Thyroid gland (tissue), 4 donors: ENCODE measurements around the gene NR6A1. TPM values are rescaled to one million over a fixed set of nuclear protein-coding genes. Genes with fewer than 3 reads are reported as not detected.

Source experiments
- DNase-seq, 2 donors: peaks; one replicate each; pipeline ENCODE4 v3.0.0-alpha.2; 2019
- H3K27ac ChIP-seq, 3 donors: fragments of 200-600 bp; sonication (generic); 1 replicate in 2 of 3; 2 replicates in 1 of 3; pipeline ENCODE4 v1.5.1; 2016 to 2019; ENCODE audit warnings: mild to moderate bottlenecking in 1 of 3, moderate library complexity in 1 of 3
- H3K27me3 ChIP-seq: fragments of 200-600 bp; sonication (generic); one replicate; pipeline ENCODE4 v1.5.1; 2019
- H3K36me3 ChIP-seq, 2 donors: fragments of 200-600 bp; sonication (generic); one replicate each; pipeline ENCODE4 v1.5.1; 2016 to 2019
- H3K4me1 ChIP-seq, 2 donors: fragments of 200-600 bp; sonication (generic); one replicate each; pipeline ENCODE4 v1.5.1; 2017 to 2019
- H3K4me3 ChIP-seq, 3 donors: fragments of 200-600 bp; sonication (generic); replicated peaks in 1 of 3; 1 replicate in 2 of 3; 2 replicates in 1 of 3; pipeline ENCODE4 v1.5.1; 2016; ENCODE audit warnings: mild to moderate bottlenecking in 1 of 3
- H3K9me3 ChIP-seq: fragments of 200-600 bp; sonication (generic); one replicate; pipeline ENCODE4 v1.5.1; 2017
- POLR2A ChIP-seq, 2 donors: fragments of 450-650 bp; IDR thresholded peaks; one replicate each; pipeline ENCODE4 v1.6.1; 2017; ENCODE audit warnings: antibody characterized with exemption in 2 of 2, mild to moderate bottlenecking in 2 of 2, moderate library complexity in 1 of 2
- WGBS, 2 donors: methylation state at CpG; one replicate each; pipeline ENCODE4 v1.1.5; 2017; 5-methylcytosine and 5-hydroxymethylcytosine counted together
- intact Hi-C: fragments of 100-400 bp; cut with DNase I; formaldehyde crosslinking; loops from one replicate; pipeline ENCODE4 v1.15.1; 2023
- total RNA-seq, 4 donors: library from RNA; depleted of rRNA; stranded (reverse); fragments of >200 nt; gene quantifications; one replicate each; pipeline ENCODE4 v1.2.3, GENCODE V29; 2016
- TF ChIP-seq, protein P1 (sequence below), 6 experiments: fragments of 200-600 bp in 3 of 6; fragments of 450-650 bp in 3 of 6; sonication (generic) in 3 of 6; IDR thresholded peaks; one replicate each; pipeline ENCODE4 v1.5.1; 2016 to 2019; ENCODE audit warnings: antibody characterized with exemption in 6 of 6, mild to moderate bottlenecking in 2 of 6, inconsistent platforms in 1 of 6, moderate library complexity in 1 of 6

The NR6A1 gene
- total RNA-seq, 4 donors from 2014 or later: 15.3 to 25.0 (median 19.3) TPM

DNA sequence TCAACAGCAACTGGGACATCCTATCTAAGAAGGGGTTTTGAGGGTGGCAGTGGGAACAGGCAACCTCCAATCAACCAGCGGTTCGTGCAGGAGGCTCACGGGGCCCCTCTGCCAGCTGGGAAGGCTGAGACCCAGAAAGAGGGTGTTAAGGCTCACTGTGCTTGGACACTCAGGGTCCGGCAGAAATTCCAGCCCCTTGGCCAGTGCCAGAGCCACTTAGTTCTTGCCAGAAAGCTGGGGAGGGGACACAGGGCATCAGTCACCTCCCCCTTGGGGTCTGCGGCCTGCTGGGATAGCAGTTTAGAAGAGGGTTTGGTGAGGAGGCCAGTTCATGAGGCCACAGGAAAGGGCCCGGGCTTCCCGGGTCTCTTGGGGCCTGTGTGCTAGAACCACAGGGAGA, 300.4 kb downstream of the NR6A1 start:
- 69 to 83% methylated on average over 3 to 4 of the region's 7 CpGs for WGBS, 2 donors
- no peak for DNase-seq
- intact Hi-C loops: no loop called here
- Histone ChIP-seq H3K36me3 (no peaks in the 10 kb centered on the region), H3K27me3 (no peaks in the 10 kb centered on the region), H3K4me1 (no peaks in the 10 kb centered on the region), H3K27ac (no peak overlapping the region), H3K4me3 (no peak overlapping the region), H3K9me3 (no peaks in the 10 kb centered on the region)
- TF ChIP-seq, protein P1, sequence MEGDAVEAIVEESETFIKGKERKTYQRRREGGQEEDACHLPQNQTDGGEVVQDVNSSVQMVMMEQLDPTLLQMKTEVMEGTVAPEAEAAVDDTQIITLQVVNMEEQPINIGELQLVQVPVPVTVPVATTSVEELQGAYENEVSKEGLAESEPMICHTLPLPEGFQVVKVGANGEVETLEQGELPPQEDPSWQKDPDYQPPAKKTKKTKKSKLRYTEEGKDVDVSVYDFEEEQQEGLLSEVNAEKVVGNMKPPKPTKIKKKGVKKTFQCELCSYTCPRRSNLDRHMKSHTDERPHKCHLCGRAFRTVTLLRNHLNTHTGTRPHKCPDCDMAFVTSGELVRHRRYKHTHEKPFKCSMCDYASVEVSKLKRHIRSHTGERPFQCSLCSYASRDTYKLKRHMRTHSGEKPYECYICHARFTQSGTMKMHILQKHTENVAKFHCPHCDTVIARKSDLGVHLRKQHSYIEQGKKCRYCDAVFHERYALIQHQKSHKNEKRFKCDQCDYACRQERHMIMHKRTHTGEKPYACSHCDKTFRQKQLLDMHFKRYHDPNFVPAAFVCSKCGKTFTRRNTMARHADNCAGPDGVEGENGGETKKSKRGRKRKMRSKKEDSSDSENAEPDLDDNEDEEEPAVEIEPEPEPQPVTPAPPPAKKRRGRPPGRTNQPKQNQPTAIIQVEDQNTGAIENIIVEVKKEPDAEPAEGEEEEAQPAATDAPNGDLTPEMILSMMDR (IDR thresholded peaks at IDR 0.05): no peak
- no peak for TF ChIP-seq POLR2A (IDR thresholded peaks at IDR 0.05)

DNA sequence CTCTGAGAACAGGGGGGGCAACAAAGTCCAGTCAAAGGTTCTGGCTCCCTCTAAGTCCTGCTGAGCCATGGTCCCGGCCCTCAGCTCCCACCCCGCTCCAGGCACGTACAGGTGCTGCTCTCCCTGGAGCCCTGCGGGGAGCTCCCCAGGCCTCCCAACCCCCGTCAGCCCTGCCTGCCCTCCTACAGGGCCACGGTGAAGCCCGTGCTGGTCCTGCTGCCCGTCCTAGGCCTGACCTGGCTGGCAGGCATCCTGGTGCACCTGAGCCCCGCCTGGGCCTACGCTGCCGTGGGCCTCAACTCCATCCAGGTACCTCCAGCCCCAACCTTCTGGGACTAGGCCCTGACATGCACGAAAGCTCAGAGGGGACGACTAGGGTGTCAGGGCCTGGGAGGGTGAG, 300.8 kb downstream of the NR6A1 start:
- WGBS, 2 donors: 83 to 88% methylated on average over 3 to 12 of the region's 13 CpGs
- DNase-seq: no peak
- Histone ChIP-seq H3K4me3 (no peak overlapping the region), H3K27ac (no peak overlapping the region), H3K27me3 (no peaks in the 10 kb centered on the region), H3K9me3 (no peaks in the 10 kb centered on the region), H3K4me1 (no peaks in the 10 kb centered on the region), H3K36me3 (no peaks in the 10 kb centered on the region)
- TF ChIP-seq, protein P1 (IDR thresholded peaks at IDR 0.05): no peak
- TF ChIP-seq POLR2A (IDR thresholded peaks at IDR 0.05): no peak
- intact Hi-C loops: no loop called here

DNA sequence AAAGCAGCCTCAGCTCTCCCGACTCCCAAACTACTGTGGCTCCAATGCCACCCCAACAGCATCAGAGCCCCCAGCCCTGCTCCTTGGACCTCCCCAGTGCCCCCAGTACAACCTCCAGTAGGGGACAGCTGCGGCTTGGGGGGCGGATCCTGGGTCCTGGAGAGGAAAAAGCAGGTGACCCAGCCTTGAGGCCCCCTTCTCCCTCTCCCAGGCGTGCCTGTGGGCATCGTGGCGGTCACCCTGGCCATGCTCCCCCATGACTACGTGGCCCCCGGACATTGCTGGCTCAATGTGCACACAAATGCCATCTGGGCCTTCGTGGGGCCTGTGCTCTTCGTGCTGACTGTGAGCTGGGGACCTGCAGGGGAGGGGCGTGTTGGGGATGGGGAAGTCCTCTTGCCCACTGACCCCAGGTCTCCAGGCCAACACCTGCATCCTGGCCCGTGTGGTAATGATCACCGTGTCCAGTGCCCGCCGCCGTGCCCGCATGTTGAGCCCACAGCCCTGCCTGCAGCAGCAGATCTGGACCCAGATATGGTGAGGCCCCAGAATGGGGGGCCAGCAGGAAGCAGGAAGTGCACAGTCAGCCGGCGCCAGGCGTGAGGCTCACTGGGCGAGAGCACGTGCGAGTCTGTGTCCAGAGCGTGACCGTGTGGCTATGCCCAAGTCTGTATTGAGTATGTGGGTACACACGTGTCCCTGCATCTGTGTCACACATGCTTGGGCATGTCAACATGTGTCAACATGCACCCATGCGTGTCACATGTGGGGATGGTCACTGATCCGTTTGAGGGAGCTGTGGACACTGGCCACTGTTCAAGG, 301.9 kb downstream of the NR6A1 start:
- intact Hi-C loops: no loop called here
- no peaks in the 10 kb centered on the region for H3K27me3 ChIP-seq
- no peak for DNase-seq

DNA sequence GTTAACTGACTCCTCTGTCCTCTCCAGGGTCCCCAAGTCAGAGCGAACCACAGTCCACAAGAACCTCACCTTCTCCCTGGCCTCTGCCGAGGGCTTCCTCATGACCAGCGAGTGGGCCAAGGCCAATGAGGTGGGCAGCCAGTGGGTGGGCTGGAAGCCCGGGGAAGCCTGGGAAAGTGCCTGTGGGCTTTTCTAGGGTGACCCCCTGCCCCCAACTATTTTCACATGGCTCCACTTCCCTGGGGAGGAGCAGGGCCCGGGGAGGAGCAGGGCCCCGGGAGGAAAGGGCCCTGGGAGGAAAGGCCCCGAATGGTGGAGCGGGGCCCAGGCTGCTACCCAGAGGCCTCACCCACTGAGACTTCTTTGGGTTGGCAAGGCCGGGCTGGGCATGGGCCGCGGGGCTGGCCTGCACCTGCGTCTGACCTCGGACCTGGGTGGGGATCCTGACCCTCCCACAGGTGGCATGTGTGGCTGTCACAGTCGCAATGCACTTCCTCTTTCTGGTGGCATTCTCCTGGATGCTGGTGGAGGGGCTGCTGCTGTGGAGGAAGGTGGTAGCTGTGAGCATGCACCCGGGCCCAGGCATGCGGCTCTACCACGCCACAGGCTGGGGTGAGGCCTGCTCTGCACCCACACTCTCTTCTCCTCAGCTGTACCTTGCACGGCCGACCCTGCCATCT, 302.9 kb downstream of the NR6A1 start:
- WGBS, 2 donors: 91 to 93% methylated on average over 13 to 14 of the region's 19 CpGs
- H3K9me3 ChIP-seq: no peaks in the 10 kb centered on the region
- intact Hi-C loops: no loop called here
- TF ChIP-seq, protein P1 (IDR thresholded peaks at IDR 0.05): no peak
- TF ChIP-seq POLR2A (IDR thresholded peaks at IDR 0.05): no peak
- no peaks in the 10 kb centered on the region for H3K4me1 ChIP-seq
- DNase-seq: no peak
- no peaks in the 10 kb centered on the region for H3K27me3 ChIP-seq
- no peaks in the 10 kb centered on the region for H3K36me3 ChIP-seq
- no peak overlapping the region for H3K4me3 ChIP-seq
- no peak overlapping the region for H3K27ac ChIP-seq

More for the DNA sequence above, 301.9 kb downstream of the NR6A1 start:
- TF ChIP-seq, protein P1 (IDR thresholded peaks at IDR 0.05): no peak
- TF ChIP-seq POLR2A (IDR thresholded peaks at IDR 0.05): no peak
- no peak overlapping the region for H3K4me3 ChIP-seq
- H3K9me3 ChIP-seq: no peaks in the 10 kb centered on the region
- H3K27ac ChIP-seq: no peak overlapping the region
- 85 to 86% methylated on average over 12 to 15 of the region's 28 CpGs for WGBS, 2 donors
- H3K36me3 ChIP-seq: no peaks in the 10 kb centered on the region
- no peaks in the 10 kb centered on the region for H3K4me1 ChIP-seq
